K562 treated with DMSO at 1 percent for 4 hours (cell line): ENCODE measurements around the gene RUNDC1. TPM values are rescaled to one million over a fixed set of nuclear protein-coding genes. Genes with fewer than 3 reads are reported as not detected.

Experiments used
- total RNA-seq: library from RNA; unstranded; fragments of 300-600 nt; gene quantifications from 2 replicates; pipeline ENCODE4 v1.2.3, GENCODE V29; 2022; ENCODE audit not compliant: insufficient read depth

Gene RUNDC1
- total RNA-seq: 8.2 and 10.7 TPM in 2 replicates

GRCh38 chr17:42980274-42980765 is at the start of gene RUNDC1:
TSS of gene RUNDC1 (plus strand) at chr17:42980565. CDS start at chr17:42980577, 12 bp downstream.

GRCh38 chr17:42964161-42964932 is 16.0 kb upstream of the RUNDC1 start, which contains the start of gene AARSD1:
TSS of gene AARSD1 (minus strand) at chr17:42964454. CDS start at chr17:42964440, 14 bp downstream.

GRCh38 chr17:42979511-42980273 is 673 bp upstream of the RUNDC1 start, which contains the start of gene PTGES3L:
TSS of gene PTGES3L (minus strand) at chr17:42980080. CDS start at chr17:42980053, 27 bp downstream.

GRCh38 chr17:42997984-42998938 is 17.9 kb downstream of the RUNDC1 start, which contains the start of gene RPL27:
TSS of gene RPL27 (plus strand) at chr17:42998419. CDS start at chr17:42998751, 332 bp downstream.

GRCh38 chr17:43006639-43007551 is 26.5 kb downstream of the RUNDC1 start, which contains the start of gene IFI35:
TSS of gene IFI35 (plus strand) at chr17:43006784. CDS start at chr17:43006948, 164 bp downstream.

GRCh38 chr17:43021741-43022512 is 41.6 kb downstream of the RUNDC1 start, which contains the start of gene VAT1:
TSS of gene VAT1 (minus strand) at chr17:43022385. CDS start at chr17:43022322, 63 bp downstream.

GRCh38 chr17:43024407-43025289 is 44.3 kb downstream of the RUNDC1 start, which contains the start of gene RND2:
TSS of gene RND2 (plus strand) at chr17:43025231. CDS start at chr17:43025348, 117 bp downstream.

Other genes starting within 250 kb of the RUNDC1 start
- 17.7 and 17.9 TPM in 2 replicates for gene EZH1, start 235.5 kb upstream of the RUNDC1 start, total RNA-seq
- not detected in 2 replicates for gene RAMP2, start 219.3 kb upstream of the RUNDC1 start, total RNA-seq
- 93.6 and 122 TPM in 2 replicates for gene VPS25, start 207.1 kb upstream of the RUNDC1 start, total RNA-seq
- gene WNK4, start 200.0 kb upstream of the RUNDC1 start, total RNA-seq: 5.5 and 14.0 TPM in 2 replicates
- 45.6 and 46.7 TPM in 2 replicates for gene COA3, start 181.9 kb upstream of the RUNDC1 start, total RNA-seq
- gene CNTD1, start 181.7 kb upstream of the RUNDC1 start, total RNA-seq: not detected in 2 replicates
- 32.0 and 36.7 TPM in 2 replicates for gene BECN1, start 156.3 kb upstream of the RUNDC1 start, total RNA-seq
- gene PSME3, start 147.2 kb upstream of the RUNDC1 start, total RNA-seq: 90.8 and 94.0 TPM in 2 replicates
- gene AOC2, start 136.0 kb upstream of the RUNDC1 start, total RNA-seq: 6.7 and 7.0 TPM in 2 replicates
- 3.9 and 5.9 TPM in 2 replicates for gene AOC3, start 129.4 kb upstream of the RUNDC1 start, total RNA-seq
- not detected in 2 replicates for gene G6PC1, start 79.8 kb upstream of the RUNDC1 start, total RNA-seq
- 25.6 and 25.8 TPM in 2 replicates for gene AARSD1, start 16.1 kb upstream of the RUNDC1 start, total RNA-seq
- 3.6 and 5.7 TPM in 2 replicates for gene PTGES3L, start 485 bp upstream of the RUNDC1 start, total RNA-seq
- gene RPL27, start 17.9 kb downstream of the RUNDC1 start, total RNA-seq: 5,237 and 5,369 TPM in 2 replicates
- 27.4 and 35.9 TPM in 2 replicates for gene IFI35, start 26.2 kb downstream of the RUNDC1 start, total RNA-seq
- gene VAT1, start 41.8 kb downstream of the RUNDC1 start, total RNA-seq: 415 and 432 TPM in 2 replicates
- 2.1 and 2.3 TPM in 2 replicates for gene RND2, start 44.7 kb downstream of the RUNDC1 start, total RNA-seq
- 35.9 and 42.0 TPM in 2 replicates for gene BRCA1, start 144.8 kb downstream of the RUNDC1 start, total RNA-seq
- gene NBR1, start 190.6 kb downstream of the RUNDC1 start, total RNA-seq: 40.4 and 40.7 TPM in 2 replicates
- gene TMEM106A, start 231.3 kb downstream of the RUNDC1 start, total RNA-seq: 0.23 TPM in 1 of 2 replicates, not detected in the other
- gene CCDC200, start 248.1 kb downstream of the RUNDC1 start, total RNA-seq: 2.1 TPM in 1 of 2 replicates, not detected in the other